Measurements from ENCODE around the gene ZBTB22.
"Not testable (repeated sequence)": the region's sequence is repeated elsewhere in the genome, so short reads cannot be mapped to it uniquely, and the experiment has no call there.

ZBTB22 gene

DNA sequence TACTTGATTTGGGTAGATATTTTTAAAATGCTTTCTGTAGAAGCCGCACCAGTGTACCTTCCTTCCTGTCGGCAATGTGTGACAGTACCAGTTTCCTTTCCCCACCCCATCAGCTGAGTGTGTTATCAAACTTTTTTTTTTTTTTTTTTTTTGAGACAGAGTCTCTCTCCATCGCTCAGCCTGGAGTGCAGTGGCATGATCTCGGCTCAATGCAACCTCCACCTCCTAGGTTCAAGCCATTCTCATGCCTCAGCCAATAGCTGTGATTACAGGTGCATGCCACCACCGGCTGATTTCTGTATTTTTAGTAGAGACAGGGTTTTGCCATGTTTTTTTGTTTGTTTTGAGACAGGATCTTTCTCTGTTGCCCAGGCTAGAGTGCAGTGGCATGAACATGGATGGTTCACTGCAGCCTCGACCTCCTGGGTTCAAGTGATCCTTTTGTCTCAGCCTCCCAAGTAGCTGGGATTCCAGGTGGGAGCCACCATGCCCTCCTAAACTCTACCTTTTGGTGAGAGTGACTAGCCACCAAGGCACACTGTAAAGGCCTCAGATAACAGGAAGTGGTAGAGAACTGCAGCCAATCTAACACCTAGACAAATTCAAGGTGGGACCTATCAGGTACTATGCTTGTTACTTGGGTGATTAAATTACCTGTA lies 26.5 kb upstream of the ZBTB22 start:
- no peaks in the 10 kb centered on the region for H3K9me3 ChIP-seq (ENCODE audit: insufficient read depth, low read length)
- no peaks in the 10 kb centered on the region for H3K36me3 ChIP-seq (ENCODE audit: low read length)
- H3K9ac ChIP-seq (ENCODE audit: low read length) = peak overlapping the region; percentile 41
- no peaks in the 10 kb centered on the region for H4K20me1 ChIP-seq (ENCODE audit: low read depth, low read length)
- peaks cover 18% of the 10 kb centered on the region for H3F3A ChIP-seq (ENCODE audit: insufficient read depth)
- H3K79me2 ChIP-seq (ENCODE audit: insufficient read depth, low read length) = no peaks in the 10 kb centered on the region
- peak overlapping the region; percentile 61 for H2AFZ ChIP-seq (ENCODE audit: low read depth, low read length, severe bottlenecking)
- H3K4me3 ChIP-seq (ENCODE audit: insufficient read depth, low read length, poor library complexity, severe bottlenecking) = peak overlapping the region; percentile 7
- TF ChIP-seq, protein P1, sequence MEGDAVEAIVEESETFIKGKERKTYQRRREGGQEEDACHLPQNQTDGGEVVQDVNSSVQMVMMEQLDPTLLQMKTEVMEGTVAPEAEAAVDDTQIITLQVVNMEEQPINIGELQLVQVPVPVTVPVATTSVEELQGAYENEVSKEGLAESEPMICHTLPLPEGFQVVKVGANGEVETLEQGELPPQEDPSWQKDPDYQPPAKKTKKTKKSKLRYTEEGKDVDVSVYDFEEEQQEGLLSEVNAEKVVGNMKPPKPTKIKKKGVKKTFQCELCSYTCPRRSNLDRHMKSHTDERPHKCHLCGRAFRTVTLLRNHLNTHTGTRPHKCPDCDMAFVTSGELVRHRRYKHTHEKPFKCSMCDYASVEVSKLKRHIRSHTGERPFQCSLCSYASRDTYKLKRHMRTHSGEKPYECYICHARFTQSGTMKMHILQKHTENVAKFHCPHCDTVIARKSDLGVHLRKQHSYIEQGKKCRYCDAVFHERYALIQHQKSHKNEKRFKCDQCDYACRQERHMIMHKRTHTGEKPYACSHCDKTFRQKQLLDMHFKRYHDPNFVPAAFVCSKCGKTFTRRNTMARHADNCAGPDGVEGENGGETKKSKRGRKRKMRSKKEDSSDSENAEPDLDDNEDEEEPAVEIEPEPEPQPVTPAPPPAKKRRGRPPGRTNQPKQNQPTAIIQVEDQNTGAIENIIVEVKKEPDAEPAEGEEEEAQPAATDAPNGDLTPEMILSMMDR (IDR thresholded peaks at IDR 0.05; ENCODE audit: insufficient read depth, low read length, poor library complexity, severe bottlenecking) = no peak
- TF ChIP-seq EZH2phosphoT487 (conservative IDR thresholded peaks at IDR 0.05; ENCODE audit: low read length) = no peak
- peak overlapping the region; percentile 49 for H3K4me2 ChIP-seq (ENCODE audit: low read depth, low read length, poor library complexity, severe bottlenecking)
- no peaks in the 10 kb centered on the region for H3K27me3 ChIP-seq (ENCODE audit: low read length)
- H3K9me2 ChIP-seq (replicated peaks; ENCODE audit: insufficient read depth, low read length) = no peaks in the 10 kb centered on the region
- H3K27ac ChIP-seq (ENCODE audit: low read depth, low read length) = peak overlapping the region; percentile 88

DNA sequence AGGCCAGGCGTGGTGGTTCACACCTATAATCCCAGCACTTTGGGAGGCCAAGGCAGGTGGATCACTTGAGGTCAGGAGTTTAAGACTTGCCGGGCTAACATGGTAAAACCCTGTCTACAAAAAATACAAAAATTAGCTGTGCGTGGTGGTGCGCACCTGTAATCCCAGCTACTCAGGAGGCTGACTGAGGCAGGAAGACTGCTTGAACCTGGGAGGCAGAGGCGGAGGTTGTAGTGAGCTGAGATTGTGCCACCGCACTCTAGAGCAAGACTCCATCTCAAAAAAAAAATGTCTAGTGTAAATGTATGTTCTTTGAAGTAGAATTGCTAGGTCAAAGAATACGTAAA lies 26.0 kb upstream of the ZBTB22 start:
- Histone ChIP-seq H3K27ac (ENCODE audit: low read depth, low read length) (peak overlapping the region; percentile 88), H2AFZ (ENCODE audit: low read depth, low read length, severe bottlenecking) (peak overlapping the region; percentile 61), H3F3A (ENCODE audit: insufficient read depth) (peaks cover 18% of the 10 kb centered on the region), H3K4me2 (ENCODE audit: low read depth, low read length, poor library complexity, severe bottlenecking) (peak overlapping the region; percentile 49)
- not testable (repeated sequence) for H3K79me2 ChIP-seq (ENCODE audit: insufficient read depth, low read length); H3K27me3 ChIP-seq (ENCODE audit: low read length); H3K36me3 ChIP-seq (ENCODE audit: low read length); H4K20me1 ChIP-seq (ENCODE audit: low read depth, low read length); H3K9ac ChIP-seq (ENCODE audit: low read length); H3K4me3 ChIP-seq (ENCODE audit: insufficient read depth, low read length, poor library complexity, severe bottlenecking); H3K9me2 ChIP-seq (replicated peaks; ENCODE audit: insufficient read depth, low read length); H3K9me3 ChIP-seq (ENCODE audit: insufficient read depth, low read length)

DNA sequence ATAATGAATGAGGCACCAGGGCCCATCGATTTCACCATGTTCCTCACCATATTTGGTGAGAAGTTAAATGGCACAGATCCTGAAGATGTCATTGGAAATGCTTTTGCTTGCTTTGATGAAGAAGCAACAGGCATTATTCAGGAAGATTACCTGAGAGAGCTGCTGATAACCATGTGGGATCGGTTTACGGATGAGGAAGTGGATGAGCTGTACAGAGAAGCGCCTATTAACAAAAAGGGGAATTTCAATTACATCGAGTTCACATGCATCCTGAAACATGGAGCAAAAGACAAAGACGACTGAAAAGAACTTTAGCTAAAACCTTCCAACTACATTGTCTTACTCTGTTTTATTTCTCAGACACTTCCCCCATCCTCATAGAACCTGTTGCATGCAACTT lies 21.6 kb upstream of the ZBTB22 start:
- H3F3A ChIP-seq (ENCODE audit: insufficient read depth) = peaks cover 8% of the 10 kb centered on the region
- H2AFZ ChIP-seq (ENCODE audit: low read depth, low read length, severe bottlenecking) = no peak overlapping the region
- no peak overlapping the region for H3K9ac ChIP-seq (ENCODE audit: low read length)
- no peak overlapping the region for H3K4me2 ChIP-seq (ENCODE audit: low read depth, low read length, poor library complexity, severe bottlenecking)
- no peaks in the 10 kb centered on the region for H3K36me3 ChIP-seq (ENCODE audit: low read length)
- H4K20me1 ChIP-seq (ENCODE audit: low read depth, low read length) = no peaks in the 10 kb centered on the region
- no peak overlapping the region for H3K4me3 ChIP-seq (ENCODE audit: insufficient read depth, low read length, poor library complexity, severe bottlenecking)
- H3K9me3 ChIP-seq (ENCODE audit: insufficient read depth, low read length) = no peaks in the 10 kb centered on the region
- no peaks in the 10 kb centered on the region for H3K79me2 ChIP-seq (ENCODE audit: insufficient read depth, low read length)
- TF ChIP-seq, protein P1 (IDR thresholded peaks at IDR 0.05; ENCODE audit: insufficient read depth, low read length, poor library complexity, severe bottlenecking) = no peak
- no peak for TF ChIP-seq EZH2phosphoT487 (conservative IDR thresholded peaks at IDR 0.05; ENCODE audit: low read length)
- H3K9me2 ChIP-seq (replicated peaks; ENCODE audit: insufficient read depth, low read length) = no peaks in the 10 kb centered on the region
- H3K27me3 ChIP-seq (ENCODE audit: low read length) = no peaks in the 10 kb centered on the region
- H3K27ac ChIP-seq (ENCODE audit: low read depth, low read length) = no peak overlapping the region

DNA sequence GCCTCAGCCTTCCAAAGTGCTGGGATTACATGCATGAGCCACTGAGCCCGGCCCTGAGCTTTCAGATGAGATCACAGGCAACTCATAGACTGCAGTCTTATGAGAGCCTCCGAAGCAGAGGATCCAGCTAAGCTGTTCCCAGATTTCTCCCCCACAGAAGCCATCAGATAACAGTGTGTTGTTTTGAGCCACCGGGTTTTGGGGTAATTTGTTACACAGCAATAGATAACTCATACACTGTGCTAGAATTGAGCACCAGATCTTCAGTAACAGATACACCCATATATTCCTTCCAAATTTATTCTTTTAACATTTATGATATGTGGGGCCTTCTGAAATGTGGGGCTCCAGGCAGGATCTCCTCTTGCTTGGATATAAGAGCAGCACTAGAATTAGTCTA lies 19.0 kb upstream of the ZBTB22 start:
- no peaks in the 10 kb centered on the region for H3K36me3 ChIP-seq (ENCODE audit: low read length)
- no peak overlapping the region for H2AFZ ChIP-seq (ENCODE audit: low read depth, low read length, severe bottlenecking)
- no peak overlapping the region for H3K4me2 ChIP-seq (ENCODE audit: low read depth, low read length, poor library complexity, severe bottlenecking)
- no peak for TF ChIP-seq EZH2phosphoT487 (conservative IDR thresholded peaks at IDR 0.05; ENCODE audit: low read length)
- TF ChIP-seq, protein P1 (IDR thresholded peaks at IDR 0.05; ENCODE audit: insufficient read depth, low read length, poor library complexity, severe bottlenecking) = no peak
- no peaks in the 10 kb centered on the region for H3K79me2 ChIP-seq (ENCODE audit: insufficient read depth, low read length)
- H3K9me3 ChIP-seq (ENCODE audit: insufficient read depth, low read length) = no peaks in the 10 kb centered on the region
- H3K27ac ChIP-seq (ENCODE audit: low read depth, low read length) = no peak overlapping the region
- no peak overlapping the region for H3K4me3 ChIP-seq (ENCODE audit: insufficient read depth, low read length, poor library complexity, severe bottlenecking)
- H3K9me2 ChIP-seq (replicated peaks; ENCODE audit: insufficient read depth, low read length) = no peaks in the 10 kb centered on the region
- no peaks in the 10 kb centered on the region for H4K20me1 ChIP-seq (ENCODE audit: low read depth, low read length)
- H3K9ac ChIP-seq (ENCODE audit: low read length) = no peak overlapping the region
- no peaks in the 10 kb centered on the region for H3K27me3 ChIP-seq (ENCODE audit: low read length)
- H3F3A ChIP-seq (ENCODE audit: insufficient read depth) = no peaks in the 10 kb centered on the region

Measured in SU-DHL-6 (cell line).